ENCODE data around the gene RFPL2. TPM values are rescaled to one million over a fixed set of nuclear protein-coding genes. Genes with fewer than 3 reads are reported as not detected.
A peak's percentile ranks its signal among the peaks of the same experiment; 100 is the strongest.

The RFPL2 gene
- total and polyA plus RNA-seq, 2 of the 13 experiments (the other 11 are each of a cell fraction or from before 2014, with no cell fraction given): not detected

- TF ChIP-seq FUBP1 (CRISPR knock-in tag; IDR thresholded peaks at IDR 0.05; ENCODE audit: borderline replicate concordance) (no peak), ZNF367 (CRISPR knock-in tag; IDR thresholded peaks at IDR 0.05; ENCODE audit: borderline replicate concordance) (no peak), LBX2 (CRISPR knock-in tag; IDR thresholded peaks at IDR 0.05; ENCODE audit: borderline replicate concordance) (no peak), ETV6 (CRISPR knock-in tag; conservative IDR thresholded peaks at IDR 0.05) (no peak), DNMT3B (CRISPR knock-in tag; conservative IDR thresholded peaks at IDR 0.05) (no peak), ONECUT2 (CRISPR knock-in tag; IDR thresholded peaks at IDR 0.05) (no peak), ZNF292 (CRISPR knock-in tag; IDR thresholded peaks at IDR 0.05; ENCODE audit: borderline replicate concordance, low read depth) (peak; percentile 29; the same call in 1 of the 2 replicates), ZFY (CRISPR knock-in tag; IDR thresholded peaks at IDR 0.05) (peak; percentile 66), TMF1 (CRISPR knock-in tag; IDR thresholded peaks at IDR 0.05; ENCODE audit: low read depth) (no peak), ZNF576 (CRISPR knock-in tag; IDR thresholded peaks at IDR 0.05) (no peak), PRDM4 (CRISPR knock-in tag; IDR thresholded peaks at IDR 0.05; ENCODE audit: borderline replicate concordance) (no peak), ZHX1 (CRISPR knock-in tag; IDR thresholded peaks at IDR 0.05; ENCODE audit: low read depth) (no peak), ZFP36L1 (CRISPR knock-in tag; IDR thresholded peaks at IDR 0.05) (no peak), ZNF574 (CRISPR knock-in tag; IDR thresholded peaks at IDR 0.05) (peak; percentile 56; the same call in 1 of the 2 replicates), ZNF160 (CRISPR knock-in tag; IDR thresholded peaks at IDR 0.05) (no peak), MIXL1 (CRISPR knock-in tag; IDR thresholded peaks at IDR 0.05) (no peak), GATAD2A (CRISPR knock-in tag; IDR thresholded peaks at IDR 0.05) (peak; percentile 41; the same call in 1 of the 2 replicates), ZMAT5 (CRISPR knock-in tag; IDR thresholded peaks at IDR 0.05; ENCODE audit: borderline replicate concordance, low read depth) (no peak)
Measured at GRCh38 chr22:32202539-32203180, 2.2 kb downstream of the RFPL2 start (continued).

Measured in HepG2 (cell line).